Mucosa of stomach (tissue), 1 donor: ENCODE measurements around the gene EML6.

Source experiments
- H3K27me3 ChIP-seq: one replicate; pipeline ENCODE4 v1.7.0; 2013; ENCODE audit warnings: mild to moderate bottlenecking, low read length; ENCODE audit not compliant: control insufficient read depth, insufficient read depth
- H3K36me3 ChIP-seq: one replicate; pipeline ENCODE4 v1.7.0; 2013; ENCODE audit warnings: low read length; ENCODE audit not compliant: control insufficient read depth, insufficient read depth
- H3K4me1 ChIP-seq: one replicate; pipeline ENCODE4 v1.7.0; 2013; ENCODE audit warnings: mild to moderate bottlenecking, low read length; ENCODE audit not compliant: control insufficient read depth, insufficient read depth
- H3K4me3 ChIP-seq: one replicate; pipeline ENCODE4 v1.7.0; 2013; ENCODE audit warnings: low read length
- H3K9ac ChIP-seq: one replicate; pipeline ENCODE4 v1.7.0; 2013; ENCODE audit warnings: mild to moderate bottlenecking, low read length, moderate library complexity
- H3K9me3 ChIP-seq: one replicate; pipeline ENCODE4 v1.7.0; 2013; ENCODE audit warnings: mild to moderate bottlenecking, low read length, moderate library complexity; ENCODE audit not compliant: control insufficient read depth
- donor health status: Pancreatic carcinoma.

Gene EML6

DNA sequence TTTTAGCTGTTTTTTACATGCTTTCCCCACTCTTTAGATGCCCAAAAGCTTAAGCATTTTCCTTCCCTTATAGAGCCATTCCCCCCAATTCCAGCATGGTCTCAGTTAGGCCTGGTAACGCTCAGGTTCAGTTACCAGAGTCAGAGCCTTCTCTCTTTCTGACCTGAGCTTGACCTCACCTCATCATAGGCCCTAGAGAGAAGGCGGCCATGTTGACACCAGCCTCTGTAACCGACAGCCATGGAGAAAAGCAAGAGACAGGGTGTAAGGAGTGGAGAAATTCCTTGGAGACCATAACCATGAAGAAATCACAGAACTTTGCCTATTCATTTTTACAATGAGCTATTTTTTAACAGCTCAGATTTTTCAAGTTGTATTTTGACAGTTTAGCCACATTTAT, 227.3 kb downstream of the EML6 start:
- Histone ChIP-seq H3K9ac (no peak overlapping the region), H3K9me3 (no peaks in the 10 kb centered on the region), H3K4me3 (no peak overlapping the region), H3K36me3 (no peaks in the 10 kb centered on the region), H3K27me3 (no peaks in the 10 kb centered on the region), H3K4me1 (peaks cover 7% of the 10 kb centered on the region)

DNA sequence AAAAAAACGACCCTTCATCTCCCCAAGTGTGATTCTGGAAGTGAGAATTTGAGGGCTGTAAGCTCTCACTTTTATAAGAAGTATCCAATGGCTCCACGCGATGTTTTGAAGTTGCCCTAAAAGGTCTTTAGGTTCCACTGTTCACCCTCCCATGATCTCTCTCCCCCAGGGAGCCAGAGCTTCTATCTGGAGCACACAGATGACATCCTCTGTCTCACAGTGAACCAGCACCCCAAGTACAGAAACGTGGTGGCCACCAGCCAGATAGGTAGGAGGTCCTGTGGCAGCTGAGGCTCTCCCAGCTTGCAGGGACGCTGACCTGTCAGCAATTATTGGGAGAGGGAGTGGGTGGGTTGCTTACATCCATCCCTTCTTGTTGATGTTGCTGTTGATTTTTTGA, 229.0 kb downstream of the EML6 start:
- Histone ChIP-seq H3K4me3 (no peak overlapping the region), H3K4me1 (peaks cover 9% of the 10 kb centered on the region), H3K9ac (no peak overlapping the region), H3K9me3 (no peaks in the 10 kb centered on the region), H3K27me3 (no peaks in the 10 kb centered on the region), H3K36me3 (no peaks in the 10 kb centered on the region)

DNA sequence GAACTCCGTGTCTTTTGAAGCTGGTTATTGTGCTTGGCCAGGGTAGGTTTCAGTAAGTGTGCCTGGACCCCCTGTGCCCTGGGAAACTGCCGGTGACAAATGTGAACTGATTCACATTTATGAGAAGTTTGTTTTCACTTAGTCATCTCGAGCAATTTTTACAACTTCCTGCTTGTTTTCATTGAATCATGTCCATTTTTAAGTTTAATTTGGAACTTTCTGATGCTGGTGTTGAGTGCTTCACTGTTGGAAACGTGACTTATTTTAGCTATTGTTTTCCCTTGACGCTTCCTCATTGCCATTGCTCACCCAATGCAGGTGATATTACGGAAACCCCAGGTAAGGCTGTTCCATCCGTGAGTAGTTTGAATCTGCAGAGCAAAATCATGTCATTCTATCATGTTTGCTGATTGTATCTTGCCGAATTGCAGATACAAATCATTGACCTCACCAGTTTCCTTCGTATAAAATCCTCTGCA, 229.6 kb downstream of the EML6 start:
- Histone ChIP-seq H3K4me3 (no peak overlapping the region), H3K9me3 (no peaks in the 10 kb centered on the region), H3K4me1 (peaks cover 9% of the 10 kb centered on the region), H3K27me3 (no peaks in the 10 kb centered on the region), H3K36me3 (no peaks in the 10 kb centered on the region), H3K9ac (no peak overlapping the region)

DNA sequence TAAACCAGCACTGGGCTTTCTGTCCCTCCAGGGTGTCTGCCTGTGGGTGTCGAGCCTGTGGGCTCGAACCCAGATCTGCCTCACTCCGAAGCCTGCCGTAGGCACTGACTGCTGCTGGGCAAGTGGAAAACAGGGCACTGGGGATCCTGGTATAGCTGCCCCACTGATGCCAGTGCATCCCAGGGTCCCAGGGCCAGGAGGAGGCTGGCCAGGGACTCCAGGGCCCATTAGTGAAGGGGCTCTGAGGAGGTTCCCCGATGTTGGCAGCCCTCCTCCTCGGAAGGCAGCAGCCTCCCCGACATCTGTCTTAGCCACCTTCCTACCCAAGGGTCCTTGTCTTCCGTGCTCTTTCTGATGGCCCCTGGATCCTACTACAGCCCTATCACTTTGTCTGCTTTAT, 230.7 kb downstream of the EML6 start:
- Histone ChIP-seq H3K9me3 (no peaks in the 10 kb centered on the region), H3K4me1 (peaks cover 9% of the 10 kb centered on the region), H3K36me3 (no peaks in the 10 kb centered on the region), H3K9ac (no peak overlapping the region), H3K4me3 (no peak overlapping the region), H3K27me3 (no peaks in the 10 kb centered on the region)

DNA sequence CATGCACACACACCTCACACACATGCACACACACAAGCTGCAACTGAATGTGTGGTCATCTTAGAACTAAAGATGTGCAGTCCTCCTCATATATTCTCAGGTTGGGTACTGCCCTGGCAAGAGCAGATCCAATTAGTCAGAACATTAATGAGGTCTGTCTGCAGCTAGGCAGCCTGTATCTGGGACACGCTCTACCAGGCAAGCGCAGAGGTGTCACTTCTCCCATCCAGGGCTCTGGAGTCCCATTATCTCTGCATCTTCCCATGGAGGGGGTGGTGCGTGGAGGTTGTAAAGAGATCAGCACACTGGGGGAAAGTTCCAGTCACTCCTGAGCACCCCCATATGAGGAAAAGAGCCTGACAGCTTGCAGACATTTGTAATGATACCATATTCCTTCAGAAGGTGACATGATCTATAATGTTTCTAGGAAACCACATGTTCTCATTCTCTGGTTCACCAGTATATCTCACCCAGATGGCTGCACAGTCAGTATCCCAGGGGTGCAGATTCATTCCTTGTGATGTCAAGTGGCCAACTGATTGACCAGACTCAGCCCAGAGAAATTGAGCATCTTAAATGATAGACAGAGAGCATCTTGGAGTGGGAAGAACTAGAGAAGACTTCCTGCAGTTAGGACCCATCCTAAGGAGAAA, 231.4 kb downstream of the EML6 start:
- no peak overlapping the region for H3K4me3 ChIP-seq
- H3K9ac ChIP-seq = no peak overlapping the region
- no peaks in the 10 kb centered on the region for H3K36me3 ChIP-seq
- H3K4me1 ChIP-seq = peaks cover 9% of the 10 kb centered on the region
- H3K27me3 ChIP-seq = no peaks in the 10 kb centered on the region
- no peaks in the 10 kb centered on the region for H3K9me3 ChIP-seq

DNA sequence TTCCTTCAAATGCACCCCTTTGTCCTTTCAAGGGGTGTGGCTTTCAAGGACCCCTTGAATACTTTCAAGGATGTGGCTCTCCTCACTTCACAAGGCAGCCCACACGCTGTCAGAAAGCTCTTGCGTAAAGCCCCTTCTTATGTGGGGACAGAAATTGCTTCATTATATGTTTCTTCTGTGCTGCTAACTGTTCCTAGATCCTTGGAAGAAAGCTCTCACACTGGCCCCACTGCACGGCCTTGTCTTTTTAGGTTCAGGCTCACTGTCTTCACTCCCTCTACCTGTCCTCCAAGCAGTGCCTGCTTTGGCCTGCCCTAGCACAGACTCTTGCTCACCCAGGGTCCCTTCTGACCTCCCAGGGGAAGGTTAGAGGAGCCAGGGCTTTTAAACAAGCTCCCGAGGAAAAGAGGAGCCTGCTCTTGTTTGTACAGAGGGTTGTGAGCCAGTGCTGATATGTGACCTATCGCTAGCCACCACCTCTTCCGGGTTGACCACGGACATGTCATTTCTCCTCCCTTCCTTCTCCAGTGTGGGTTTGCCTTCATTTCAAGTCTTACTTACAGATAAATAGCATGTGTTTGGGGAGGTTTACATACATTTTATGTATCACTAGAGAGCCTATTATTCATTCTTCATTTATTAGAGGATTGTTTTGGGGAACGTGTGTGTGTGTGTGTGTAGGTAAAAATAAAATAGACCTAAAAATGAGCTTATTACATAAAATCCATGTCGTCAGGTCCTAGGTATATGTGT, 232.1 kb downstream of the EML6 start:
- Histone ChIP-seq H3K27me3 (no peaks in the 10 kb centered on the region), H3K9me3 (no peaks in the 10 kb centered on the region), H3K4me1 (peaks cover 9% of the 10 kb centered on the region), H3K4me3 (no peak overlapping the region), H3K36me3 (no peaks in the 10 kb centered on the region), H3K9ac (no peak overlapping the region)

DNA sequence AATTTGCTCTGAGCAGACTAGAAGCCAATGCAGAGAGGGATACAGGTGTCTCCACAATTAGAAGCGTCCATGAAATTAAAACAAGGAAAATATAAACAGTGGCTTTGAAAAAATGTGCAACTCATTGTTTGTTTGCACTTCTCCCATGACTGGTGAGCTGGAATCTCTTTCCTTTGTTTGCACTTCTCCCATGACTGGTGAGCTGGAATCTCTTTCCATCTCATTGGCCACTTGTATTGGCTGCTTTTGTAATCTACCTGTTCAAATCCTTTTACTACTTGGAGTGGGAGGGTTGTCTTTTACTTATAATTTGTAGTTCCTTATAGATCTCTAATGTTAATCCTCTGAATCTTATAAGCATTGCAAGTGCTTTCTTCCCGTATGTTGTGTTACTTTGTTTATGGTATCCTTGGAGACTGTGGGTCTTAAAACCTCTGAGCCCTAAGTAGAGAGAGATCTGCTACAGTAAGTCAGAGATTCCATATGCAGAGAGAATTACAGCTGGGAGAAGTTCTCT, 232.7 kb downstream of the EML6 start:
- no peak overlapping the region for H3K4me3 ChIP-seq
- H3K36me3 ChIP-seq = no peaks in the 10 kb centered on the region
- H3K9me3 ChIP-seq = no peaks in the 10 kb centered on the region
- no peaks in the 10 kb centered on the region for H3K27me3 ChIP-seq
- H3K9ac ChIP-seq = no peak overlapping the region
- H3K4me1 ChIP-seq = peaks cover 9% of the 10 kb centered on the region

DNA sequence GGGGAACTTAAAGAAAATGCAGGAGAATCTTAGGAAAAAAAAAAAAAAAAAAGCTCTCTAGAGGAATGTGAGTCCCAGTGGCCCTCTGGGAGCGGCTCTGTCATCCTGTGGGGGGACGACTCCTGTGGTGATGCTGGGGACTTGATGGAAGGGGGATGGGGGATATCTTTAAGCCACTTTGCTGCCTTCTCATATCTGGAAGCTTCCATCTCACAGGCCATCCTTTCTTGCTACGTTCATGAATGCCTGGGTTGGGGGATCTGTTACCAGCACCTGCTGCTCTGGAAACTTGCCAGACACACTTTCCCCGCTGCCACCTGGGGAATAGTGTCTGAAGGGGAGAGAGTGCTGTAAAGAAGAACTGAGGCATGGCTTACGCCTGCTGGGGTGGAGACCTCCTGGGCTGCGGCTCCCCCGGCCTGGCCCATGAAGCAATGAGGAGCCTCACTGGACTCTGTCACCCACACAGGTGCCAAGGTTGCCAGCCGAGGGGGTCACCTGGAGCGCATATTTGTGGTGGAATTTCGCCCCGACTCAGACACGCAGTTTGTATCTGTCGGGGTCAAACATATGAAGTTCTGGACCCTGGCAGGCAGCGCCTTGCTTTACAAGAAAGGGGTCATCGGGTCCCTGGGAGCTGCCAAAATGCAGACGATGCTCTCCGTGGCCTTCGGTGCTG, 234.0 kb downstream of the EML6 start:
- no peaks in the 10 kb centered on the region for H3K27me3 ChIP-seq
- H3K4me3 ChIP-seq = no peak overlapping the region
- H3K9me3 ChIP-seq = no peaks in the 10 kb centered on the region
- no peak overlapping the region for H3K9ac ChIP-seq
- no peaks in the 10 kb centered on the region for H3K36me3 ChIP-seq
- H3K4me1 ChIP-seq = peaks cover 9% of the 10 kb centered on the region

DNA sequence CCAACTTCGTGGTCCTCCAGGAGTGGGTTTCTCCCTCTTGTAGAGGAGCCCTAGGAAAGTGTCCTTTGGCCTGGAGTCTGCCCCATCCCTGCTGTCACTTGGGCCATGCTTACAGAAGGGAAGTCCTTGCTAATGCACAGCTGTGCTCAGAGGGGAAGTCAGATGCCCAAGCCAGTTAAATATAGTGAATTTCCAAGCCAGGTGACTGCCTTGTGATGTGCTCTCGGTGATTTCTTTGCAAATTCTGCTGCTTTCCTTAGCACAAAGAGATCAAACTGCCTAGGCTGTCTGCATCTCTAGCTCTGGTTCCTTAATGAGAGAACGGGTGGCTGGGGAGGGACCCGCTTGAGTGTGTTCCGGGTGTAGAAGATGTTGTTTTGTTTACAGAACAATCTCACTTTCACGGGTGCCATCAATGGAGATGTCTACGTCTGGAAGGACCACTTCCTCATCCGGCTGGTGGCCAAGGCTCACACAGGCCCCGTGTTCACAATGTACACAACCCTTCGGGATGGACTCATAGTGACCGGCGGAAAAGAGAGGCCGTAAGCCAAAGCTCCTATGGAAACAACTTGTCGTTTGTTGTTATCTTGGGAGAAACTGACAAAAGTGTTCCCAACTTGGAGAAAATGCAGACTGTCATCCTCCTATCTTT, 235.4 kb downstream of the EML6 start:
- Histone ChIP-seq H3K4me1 (peaks cover 9% of the 10 kb centered on the region), H3K36me3 (no peaks in the 10 kb centered on the region), H3K4me3 (no peak overlapping the region), H3K9me3 (no peaks in the 10 kb centered on the region), H3K9ac (no peak overlapping the region), H3K27me3 (no peaks in the 10 kb centered on the region)

DNA sequence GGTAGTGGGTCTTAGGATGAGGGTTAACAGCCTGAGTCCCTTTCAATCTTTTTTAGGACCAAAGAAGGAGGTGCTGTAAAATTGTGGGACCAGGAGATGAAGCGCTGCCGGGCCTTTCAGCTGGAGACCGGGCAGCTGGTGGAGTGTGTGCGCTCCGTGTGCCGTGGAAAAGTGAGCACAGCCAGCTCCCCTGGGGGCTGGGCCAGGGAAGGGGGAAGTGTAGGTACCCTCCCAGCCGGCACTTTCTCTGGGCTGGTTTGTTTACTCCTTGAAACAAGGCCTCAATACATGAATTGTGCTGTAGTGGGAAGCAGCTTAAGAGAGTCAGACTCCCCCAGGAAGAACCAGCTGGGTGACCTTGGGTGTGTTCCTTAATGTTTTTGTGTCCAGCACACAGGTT, 236.7 kb downstream of the EML6 start:
- no peaks in the 10 kb centered on the region for H3K36me3 ChIP-seq
- no peaks in the 10 kb centered on the region for H3K27me3 ChIP-seq
- H3K9ac ChIP-seq = no peak overlapping the region
- no peak overlapping the region for H3K4me3 ChIP-seq
- H3K4me1 ChIP-seq = peaks cover 9% of the 10 kb centered on the region
- no peaks in the 10 kb centered on the region for H3K9me3 ChIP-seq

DNA sequence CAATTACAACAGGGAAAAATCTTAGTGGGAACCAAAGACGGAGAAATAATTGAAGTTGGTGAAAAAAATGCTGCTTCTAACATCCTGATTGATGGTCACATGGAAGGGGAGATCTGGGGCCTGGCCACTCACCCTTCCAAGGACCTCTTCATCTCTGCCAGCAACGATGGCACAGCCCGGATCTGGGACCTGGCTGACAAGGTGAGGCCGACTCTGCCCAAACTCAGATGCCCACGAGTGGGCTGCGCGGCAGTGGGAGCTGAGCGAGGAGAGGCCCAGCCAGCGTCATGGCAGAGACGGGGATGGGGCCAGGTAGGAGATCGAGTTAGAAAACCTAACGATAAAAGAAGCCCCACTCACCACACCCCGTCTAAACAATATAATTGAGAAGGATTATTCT, 239.0 kb downstream of the EML6 start:
- Histone ChIP-seq H3K36me3 (no peaks in the 10 kb centered on the region), H3K27me3 (no peaks in the 10 kb centered on the region), H3K4me3 (no peak overlapping the region), H3K9me3 (no peaks in the 10 kb centered on the region), H3K9ac (no peak overlapping the region), H3K4me1 (no peaks in the 10 kb centered on the region)
